HG03460 (cell line): Measurements from ENCODE around the gene HSF5.
"Not testable (repeated sequence)": the region's sequence is repeated elsewhere in the genome, so short reads cannot be mapped to it uniquely, and the experiment has no call there.

Experiments used
- ATAC-seq: cut with Tn5 transposase; IDR thresholded peaks from one replicate; pipeline ENCODE4 v1.9.1; 2021; ENCODE audit not compliant: unreplicated experiment

The HSF5 gene

GRCh38 chr17:58415371-58416055 is 72.7 kb downstream of the HSF5 start:
- no peak for ATAC-seq

GRCh38 chr17:58414596-58414997 is 73.6 kb downstream of the HSF5 start:
- ATAC-seq = no peak

GRCh38 chr17:58413684-58414083 is 74.5 kb downstream of the HSF5 start:
- no peak for ATAC-seq

- ATAC-seq = no peak
Measured at GRCh38 chr17:58412961-58413586, 75.1 kb downstream of the HSF5 start.

GRCh38 chr17:58412064-58412703 is 76.0 kb downstream of the HSF5 start:
- no peak for ATAC-seq

GRCh38 chr17:58411408-58411894 is 76.8 kb downstream of the HSF5 start:
- no peak for ATAC-seq

GRCh38 chr17:58410714-58411407 is 77.3 kb downstream of the HSF5 start:
- ATAC-seq = no peak

GRCh38 chr17:58409432-58409831 is 78.8 kb downstream of the HSF5 start:
- no peak for ATAC-seq

GRCh38 chr17:58403311-58403710 is 84.9 kb downstream of the HSF5 start:
- ATAC-seq = no peak

- ATAC-seq = no peak
Measured at GRCh38 chr17:58402679-58403078, 85.5 kb downstream of the HSF5 start.

GRCh38 chr17:58402047-58402446 is 86.2 kb downstream of the HSF5 start:
- ATAC-seq = no peak

- ATAC-seq = no peak
Measured at GRCh38 chr17:58401287-58401686, 86.9 kb downstream of the HSF5 start.

GRCh38 chr17:58400826-58401225 is 87.4 kb downstream of the HSF5 start:
- ATAC-seq = no peak

GRCh38 chr17:58399974-58400373 is 88.2 kb downstream of the HSF5 start:
- ATAC-seq = no peak

GRCh38 chr17:58398574-58399266 is 89.5 kb downstream of the HSF5 start:
- no peak for ATAC-seq

- not testable (repeated sequence) for ATAC-seq
Measured at GRCh38 chr17:58397421-58397820, 90.8 kb downstream of the HSF5 start.

- no peak for ATAC-seq
Measured at GRCh38 chr17:58396173-58396572, 92.0 kb downstream of the HSF5 start.

- ATAC-seq = no peak
Measured at GRCh38 chr17:58394534-58395223, 93.5 kb downstream of the HSF5 start.

- no peak for ATAC-seq
Measured at GRCh38 chr17:58391302-58391984, 96.8 kb downstream of the HSF5 start.

- ATAC-seq = no peak
Measured at GRCh38 chr17:58390884-58391283, 97.3 kb downstream of the HSF5 start.
